Gastroesophageal sphincter (tissue), 3 donors: ENCODE data around the gene ITPK1.

Experiments
- POLR2A ChIP-seq, 2 donors: fragments of 450-650 bp; IDR thresholded peaks; one replicate each; pipeline ENCODE4 v1.6.1; 2017; ENCODE audit warnings: antibody characterized with exemption in 2 of 2, mild to moderate bottlenecking in 2 of 2, moderate library complexity in 1 of 2
- POLR2AphosphoS5 ChIP-seq: sonication (generic); formaldehyde crosslinking; IDR thresholded peaks from one replicate; pipeline ENCODE4 v1.6.1; 2017; ENCODE audit warnings: antibody characterized with exemption
- TF ChIP-seq, protein P1 (sequence below), 4 experiments: fragments of 200-600 bp in 2 of 4; fragments of 450-650 bp in 2 of 4; sonication (generic) in 1 of 4; IDR thresholded peaks; one replicate each; pipeline ENCODE4 v1.5.1; 2017 to 2019; ENCODE audit warnings: antibody characterized with exemption in 4 of 4, mild to moderate bottlenecking in 2 of 4, moderate library complexity in 2 of 4

DNA sequence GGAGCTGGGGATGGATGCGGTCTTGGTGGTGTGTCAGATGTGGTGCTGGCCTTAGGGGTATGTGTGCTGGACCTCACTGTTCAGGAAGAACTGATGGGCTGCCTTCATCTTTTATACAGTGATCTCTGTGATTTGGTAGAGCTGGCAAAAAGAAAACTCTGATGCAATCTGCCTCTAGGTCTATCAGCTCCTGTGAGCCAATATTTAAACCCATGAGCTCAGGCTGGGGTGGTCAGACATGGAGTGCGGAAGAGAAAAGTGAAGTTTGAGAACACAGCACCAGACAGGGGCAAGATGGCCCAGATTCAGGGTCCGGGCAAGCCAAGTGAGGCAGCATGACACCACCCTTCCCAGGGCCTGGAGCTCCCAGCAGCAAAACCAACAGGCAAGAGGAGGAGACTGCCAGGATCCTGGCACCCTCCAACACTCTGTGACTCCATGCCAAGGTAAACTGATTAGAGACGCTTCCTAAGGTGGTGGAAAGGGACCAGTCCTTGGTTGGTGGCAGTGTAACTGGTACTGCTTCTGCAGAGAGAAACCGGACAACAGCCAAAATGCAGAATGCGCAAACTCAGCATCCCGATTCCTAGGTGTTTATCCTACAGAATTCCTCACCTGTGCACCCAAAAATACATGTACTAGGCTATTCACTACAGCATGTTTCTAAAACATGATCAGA is 110.5 kb downstream of the ITPK1 start:
- TF ChIP-seq, protein P1, sequence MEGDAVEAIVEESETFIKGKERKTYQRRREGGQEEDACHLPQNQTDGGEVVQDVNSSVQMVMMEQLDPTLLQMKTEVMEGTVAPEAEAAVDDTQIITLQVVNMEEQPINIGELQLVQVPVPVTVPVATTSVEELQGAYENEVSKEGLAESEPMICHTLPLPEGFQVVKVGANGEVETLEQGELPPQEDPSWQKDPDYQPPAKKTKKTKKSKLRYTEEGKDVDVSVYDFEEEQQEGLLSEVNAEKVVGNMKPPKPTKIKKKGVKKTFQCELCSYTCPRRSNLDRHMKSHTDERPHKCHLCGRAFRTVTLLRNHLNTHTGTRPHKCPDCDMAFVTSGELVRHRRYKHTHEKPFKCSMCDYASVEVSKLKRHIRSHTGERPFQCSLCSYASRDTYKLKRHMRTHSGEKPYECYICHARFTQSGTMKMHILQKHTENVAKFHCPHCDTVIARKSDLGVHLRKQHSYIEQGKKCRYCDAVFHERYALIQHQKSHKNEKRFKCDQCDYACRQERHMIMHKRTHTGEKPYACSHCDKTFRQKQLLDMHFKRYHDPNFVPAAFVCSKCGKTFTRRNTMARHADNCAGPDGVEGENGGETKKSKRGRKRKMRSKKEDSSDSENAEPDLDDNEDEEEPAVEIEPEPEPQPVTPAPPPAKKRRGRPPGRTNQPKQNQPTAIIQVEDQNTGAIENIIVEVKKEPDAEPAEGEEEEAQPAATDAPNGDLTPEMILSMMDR (IDR thresholded peaks at IDR 0.05), result no peak
- TF ChIP-seq POLR2A (IDR thresholded peaks at IDR 0.05), result no peak
- no peak for TF ChIP-seq POLR2AphosphoS5
